Measurements from ENCODE around the gene PDE9A.

PDE9A gene

GRCh38 chr21:42737951-42738590 is 84.7 kb downstream of the PDE9A start:
- no peak for DNase-seq (ENCODE audit: low read depth, low spot score)

GRCh38 chr21:42739061-42739931 is 85.9 kb downstream of the PDE9A start:
- Histone ChIP-seq H3K27me3 (ENCODE audit: control insufficient read depth, insufficient read depth, low read length) (no peaks in the 10 kb centered on the region), H3K4me1 (ENCODE audit: control insufficient read depth, insufficient read depth, low read length) (no peaks in the 10 kb centered on the region; the same call in 1 of the 2 replicates), H3K27ac (ENCODE audit: low read length) (no peak overlapping the region), H3K36me3 (ENCODE audit: control insufficient read depth, insufficient read depth, low read length) (peaks cover 11% of the 10 kb centered on the region; the same call in 1 of the 2 replicates), H3K4me3 (ENCODE audit: low read length) (no peak overlapping the region), H3K9me3 (ENCODE audit: control insufficient read depth, insufficient read depth, low read length) (no peaks in the 10 kb centered on the region)
- no CpG with 5 or more reads among the region's 21 CpGs for WGBS (ENCODE audit: insufficient coverage, insufficient read length)
- DNase-seq (ENCODE audit: low read depth, low spot score) = no peak

More at GRCh38 chr21:42737951-42738590, 84.7 kb downstream of the PDE9A start:
- H3K4me3 ChIP-seq (ENCODE audit: low read length) = no peak overlapping the region
- no peaks in the 10 kb centered on the region; the same call in 1 of the 2 replicates for H3K4me1 ChIP-seq (ENCODE audit: control insufficient read depth, insufficient read depth, low read length)
- no CpG with 5 or more reads among the region's 16 CpGs for WGBS (ENCODE audit: insufficient coverage, insufficient read length)
- H3K9me3 ChIP-seq (ENCODE audit: control insufficient read depth, insufficient read depth, low read length) = no peaks in the 10 kb centered on the region
- peaks cover 11% of the 10 kb centered on the region; the same call in 1 of the 2 replicates for H3K36me3 ChIP-seq (ENCODE audit: control insufficient read depth, insufficient read depth, low read length)
- no peak overlapping the region for H3K27ac ChIP-seq (ENCODE audit: low read length)
- H3K27me3 ChIP-seq (ENCODE audit: control insufficient read depth, insufficient read depth, low read length) = no peaks in the 10 kb centered on the region

GRCh38 chr21:42740405-42740909 is 87.0 kb downstream of the PDE9A start:
- no peaks in the 10 kb centered on the region; the same call in 1 of the 2 replicates for H3K4me1 ChIP-seq (ENCODE audit: control insufficient read depth, insufficient read depth, low read length)
- no peaks in the 10 kb centered on the region for H3K9me3 ChIP-seq (ENCODE audit: control insufficient read depth, insufficient read depth, low read length)
- peaks cover 13% of the 10 kb centered on the region for H3K36me3 ChIP-seq (ENCODE audit: control insufficient read depth, insufficient read depth, low read length)
- DNase-seq (ENCODE audit: low read depth, low spot score) = no peak
- H3K4me3 ChIP-seq (ENCODE audit: low read length) = no peak overlapping the region
- H3K27ac ChIP-seq (ENCODE audit: low read length) = no peak overlapping the region
- 100% methylated on average over 1 of the region's 1 CpG for WGBS (ENCODE audit: insufficient coverage, insufficient read length)
- no peaks in the 10 kb centered on the region for H3K27me3 ChIP-seq (ENCODE audit: control insufficient read depth, insufficient read depth, low read length)

- Histone ChIP-seq H3K4me3 (ENCODE audit: low read length) (no peak overlapping the region), H3K27ac (ENCODE audit: low read length) (no peak overlapping the region), H3K4me1 (ENCODE audit: control insufficient read depth, insufficient read depth, low read length) (peaks cover 1% of the 10 kb centered on the region; the same call in 1 of the 2 replicates), H3K36me3 (ENCODE audit: control insufficient read depth, insufficient read depth, low read length) (peaks cover 13% of the 10 kb centered on the region), H3K27me3 (ENCODE audit: control insufficient read depth, insufficient read depth, low read length) (no peaks in the 10 kb centered on the region), H3K9me3 (ENCODE audit: control insufficient read depth, insufficient read depth, low read length) (no peaks in the 10 kb centered on the region)
- no CpG with 5 or more reads among the region's 10 CpGs for WGBS (ENCODE audit: insufficient coverage, insufficient read length)
- DNase-seq (ENCODE audit: low read depth, low spot score) = no peak
Observed at GRCh38 chr21:42741066-42741465, 87.6 kb downstream of the PDE9A start.

GRCh38 chr21:42744520-42745445 is 91.4 kb downstream of the PDE9A start:
- WGBS (ENCODE audit: insufficient coverage, insufficient read length) = no CpG with 5 or more reads among the region's 30 CpGs
- Histone ChIP-seq H3K4me1 (ENCODE audit: control insufficient read depth, insufficient read depth, low read length) (peaks cover 1% of the 10 kb centered on the region; the same call in 1 of the 2 replicates), H3K27me3 (ENCODE audit: control insufficient read depth, insufficient read depth, low read length) (no peaks in the 10 kb centered on the region), H3K27ac (ENCODE audit: low read length) (no peak overlapping the region), H3K9me3 (ENCODE audit: control insufficient read depth, insufficient read depth, low read length) (no peaks in the 10 kb centered on the region), H3K4me3 (ENCODE audit: low read length) (no peak overlapping the region), H3K36me3 (ENCODE audit: control insufficient read depth, insufficient read depth, low read length) (peaks cover 4% of the 10 kb centered on the region)
- DNase-seq (ENCODE audit: low read depth, low spot score) = no peak

GRCh38 chr21:42745511-42746239 is 92.3 kb downstream of the PDE9A start:
- no peaks in the 10 kb centered on the region for H3K9me3 ChIP-seq (ENCODE audit: control insufficient read depth, insufficient read depth, low read length)
- no peak for DNase-seq (ENCODE audit: low read depth, low spot score)
- no peaks in the 10 kb centered on the region for H3K27me3 ChIP-seq (ENCODE audit: control insufficient read depth, insufficient read depth, low read length)
- no peak overlapping the region for H3K27ac ChIP-seq (ENCODE audit: low read length)
- WGBS (ENCODE audit: insufficient coverage, insufficient read length) = no CpG with 5 or more reads among the region's 22 CpGs
- peaks cover 1% of the 10 kb centered on the region; the same call in 1 of the 2 replicates for H3K4me1 ChIP-seq (ENCODE audit: control insufficient read depth, insufficient read depth, low read length)
- peaks cover 4% of the 10 kb centered on the region for H3K36me3 ChIP-seq (ENCODE audit: control insufficient read depth, insufficient read depth, low read length)
- H3K4me3 ChIP-seq (ENCODE audit: low read length) = no peak overlapping the region

GRCh38 chr21:42746240-42746592 is 92.8 kb downstream of the PDE9A start:
- no CpG with 5 or more reads among the region's 7 CpGs for WGBS (ENCODE audit: insufficient coverage, insufficient read length)
- no peak overlapping the region for H3K4me3 ChIP-seq (ENCODE audit: low read length)
- H3K9me3 ChIP-seq (ENCODE audit: control insufficient read depth, insufficient read depth, low read length) = no peaks in the 10 kb centered on the region
- no peak overlapping the region for H3K27ac ChIP-seq (ENCODE audit: low read length)
- peaks cover 4% of the 10 kb centered on the region for H3K36me3 ChIP-seq (ENCODE audit: control insufficient read depth, insufficient read depth, low read length)
- H3K27me3 ChIP-seq (ENCODE audit: control insufficient read depth, insufficient read depth, low read length) = no peaks in the 10 kb centered on the region
- peaks cover 1% of the 10 kb centered on the region; the same call in 1 of the 2 replicates for H3K4me1 ChIP-seq (ENCODE audit: control insufficient read depth, insufficient read depth, low read length)
- no peak for DNase-seq (ENCODE audit: low read depth, low spot score)

- Histone ChIP-seq H3K27ac (ENCODE audit: low read length) (no peak overlapping the region), H3K36me3 (ENCODE audit: control insufficient read depth, insufficient read depth, low read length) (peaks cover 4% of the 10 kb centered on the region), H3K4me1 (ENCODE audit: control insufficient read depth, insufficient read depth, low read length) (peaks cover 1% of the 10 kb centered on the region; the same call in 1 of the 2 replicates), H3K4me3 (ENCODE audit: low read length) (no peak overlapping the region), H3K27me3 (ENCODE audit: control insufficient read depth, insufficient read depth, low read length) (no peaks in the 10 kb centered on the region), H3K9me3 (ENCODE audit: control insufficient read depth, insufficient read depth, low read length) (no peaks in the 10 kb centered on the region)
- DNase-seq (ENCODE audit: low read depth, low spot score) = no peak
- WGBS (ENCODE audit: insufficient coverage, insufficient read length) = no CpG with 5 or more reads among the region's 21 CpGs
Observed at GRCh38 chr21:42746593-42747275, 93.3 kb downstream of the PDE9A start.

GRCh38 chr21:42747276-42747701 is 93.9 kb downstream of the PDE9A start:
- no peaks in the 10 kb centered on the region for H3K27me3 ChIP-seq (ENCODE audit: control insufficient read depth, insufficient read depth, low read length)
- no peak overlapping the region for H3K4me3 ChIP-seq (ENCODE audit: low read length)
- peaks cover 1% of the 10 kb centered on the region; the same call in 1 of the 2 replicates for H3K4me1 ChIP-seq (ENCODE audit: control insufficient read depth, insufficient read depth, low read length)
- H3K36me3 ChIP-seq (ENCODE audit: control insufficient read depth, insufficient read depth, low read length) = peaks cover 4% of the 10 kb centered on the region
- WGBS (ENCODE audit: insufficient coverage, insufficient read length) = no CpG with 5 or more reads among the region's 10 CpGs
- H3K9me3 ChIP-seq (ENCODE audit: control insufficient read depth, insufficient read depth, low read length) = no peaks in the 10 kb centered on the region
- no peak for DNase-seq (ENCODE audit: low read depth, low spot score)
- H3K27ac ChIP-seq (ENCODE audit: low read length) = no peak overlapping the region

Measured in iPS DF 6.9 (cell line).